ENCODE data around the gene KRTAP9-3. TPM values are rescaled to one million over a fixed set of nuclear protein-coding genes. Genes with fewer than 3 reads are reported as not detected.
"Not testable (repeated sequence)": the region's sequence is repeated elsewhere in the genome, so short reads cannot be mapped to it uniquely, and the experiment has no call there.

Gene KRTAP9-3
- total RNA-seq = not detected
- total RNA-seq (2013) = not detected

GRCh38 chr17:41232399-41233105 lies at the start of gene KRTAP9-3:
KRTAP9-3 (plus strand) TSS chr17:41232449; CDS start chr17:41232502, 53 bp downstream.
- intact Hi-C loops (cut with micrococcal nuclease); H3K4me3 ChIP-seq (ENCODE audit: low read length); H3K4me1 Mint-ChIP-seq; H3K27me3 ChIP-seq (ENCODE audit: control insufficient read depth, insufficient read depth, low read length); ATAC-seq; H3K36me3 ChIP-seq (ENCODE audit: control insufficient read depth, insufficient read depth, low read length); H3K9me3 ChIP-seq (ENCODE audit: control insufficient read depth, insufficient read depth, low read length); H3K4me3 Mint-ChIP-seq; H3K9me3 Mint-ChIP-seq; DNase-seq; H3K27ac ChIP-seq (ENCODE audit: low read length); H3K4me1 ChIP-seq (ENCODE audit: control insufficient read depth, insufficient read depth, low read length); H3K27ac Mint-ChIP-seq; H3K36me3 Mint-ChIP-seq: not testable (repeated sequence)
- WGBS (ENCODE audit: insufficient coverage) = 80% methylated on average over 1 of the region's 1 CpG
- H3K27me3 Mint-ChIP-seq (ENCODE audit: low read depth in 2 of 2) = peaks cover 22 to 34% of the 10 kb centered on the region in 2 donors

- intact Hi-C loops (cut with micrococcal nuclease) = no loop called here
- DNase-seq (no peak), ATAC-seq (no peak)
- no peaks in the 10 kb centered on the region for H3K4me1 ChIP-seq (ENCODE audit: control insufficient read depth, insufficient read depth, low read length)
- H3K36me3 ChIP-seq (ENCODE audit: control insufficient read depth, insufficient read depth, low read length) = no peaks in the 10 kb centered on the region
- no peak within 1 kb of the TSS for H3K4me3 ChIP-seq (ENCODE audit: low read length)
- Mint-ChIP-seq H3K27ac (no peak within 1 kb of the TSS), H3K36me3 (no peaks in the 10 kb centered on the region), H3K4me3 (no peak within 1 kb of the TSS), H3K4me1 (no peaks in the 10 kb centered on the region), H3K27me3 (ENCODE audit: low read depth in 2 of 2) (peaks cover 17 to 37% of the 10 kb centered on the region in 2 donors), H3K9me3 (no peaks in the 10 kb centered on the region)
- no peak within 1 kb of the TSS for H3K27ac ChIP-seq (ENCODE audit: low read length)
- no peaks in the 10 kb centered on the region for H3K27me3 ChIP-seq (ENCODE audit: control insufficient read depth, insufficient read depth, low read length)
- TF ChIP-seq CTCF (IDR thresholded peaks at IDR 0.05) = no peak
- no peaks in the 10 kb centered on the region for H3K9me3 ChIP-seq (ENCODE audit: control insufficient read depth, insufficient read depth, low read length)
- WGBS (ENCODE audit: insufficient coverage) = 91% methylated on average over 8 of the region's 9 CpGs
These were observed 47.7 kb upstream of the KRTAP9-3 start, which contains the start of gene KRTAP4-1 for GRCh38 chr17:41184480-41184961. KRTAP4-1 (minus strand) TSS chr17:41184911; CDS start chr17:41184854, 57 bp downstream.

- Histone ChIP-seq H3K9me3 (ENCODE audit: control insufficient read depth, insufficient read depth, low read length) (no peaks in the 10 kb centered on the region), H3K4me1 (ENCODE audit: control insufficient read depth, insufficient read depth, low read length) (no peaks in the 10 kb centered on the region), H3K4me3 (ENCODE audit: low read length) (no peak overlapping the region), H3K27me3 (ENCODE audit: control insufficient read depth, insufficient read depth, low read length) (no peaks in the 10 kb centered on the region), H3K27ac (ENCODE audit: low read length) (no peak overlapping the region), H3K36me3 (ENCODE audit: control insufficient read depth, insufficient read depth, low read length) (no peaks in the 10 kb centered on the region)
- DNase-seq (no peak), ATAC-seq (no peak)
- Mint-ChIP-seq H3K4me1 (no peaks in the 10 kb centered on the region), H3K27ac (no peak overlapping the region), H3K27me3 (ENCODE audit: low read depth in 2 of 2) (peaks cover 18 to 42% of the 10 kb centered on the region in 2 donors), H3K9me3 (no peaks in the 10 kb centered on the region), H3K36me3 (no peaks in the 10 kb centered on the region), H3K4me3 (no peak overlapping the region)
- intact Hi-C loops (cut with micrococcal nuclease) = no loop called here
- 56% methylated on average over 1 of the region's 1 CpG for WGBS (ENCODE audit: insufficient coverage)
- TF ChIP-seq CTCF (IDR thresholded peaks at IDR 0.05) = no peak
These were observed 47.2 kb upstream of the KRTAP9-3 start for GRCh38 chr17:41185001-41185400.

- H3K4me3 Mint-ChIP-seq = no peak overlapping the region
- 87% methylated on average over 2 of the region's 2 CpGs for WGBS (ENCODE audit: insufficient coverage)
- no peak for ATAC-seq
These were observed 45.4 kb upstream of the KRTAP9-3 start for GRCh38 chr17:41186872-41187271.

GRCh38 chr17:41189837-41190318 lies 42.4 kb upstream of the KRTAP9-3 start, which contains the start of gene KRTAP9-1:
KRTAP9-1 (plus strand) TSS chr17:41189887; CDS start chr17:41189887, 0 bp downstream.
- H3K27ac ChIP-seq (ENCODE audit: low read length); H3K4me1 ChIP-seq (ENCODE audit: control insufficient read depth, insufficient read depth, low read length); H3K9me3 Mint-ChIP-seq; H3K27me3 ChIP-seq (ENCODE audit: control insufficient read depth, insufficient read depth, low read length); H3K4me3 ChIP-seq (ENCODE audit: low read length); intact Hi-C loops (cut with micrococcal nuclease); H3K36me3 Mint-ChIP-seq; H3K4me3 Mint-ChIP-seq; H3K4me1 Mint-ChIP-seq; DNase-seq; H3K27ac Mint-ChIP-seq; H3K9me3 ChIP-seq (ENCODE audit: control insufficient read depth, insufficient read depth, low read length); H3K36me3 ChIP-seq (ENCODE audit: control insufficient read depth, insufficient read depth, low read length); ATAC-seq: not testable (repeated sequence)
- peaks cover 24 to 56% of the 10 kb centered on the region in 2 donors for H3K27me3 Mint-ChIP-seq (ENCODE audit: low read depth in 2 of 2)
- WGBS (ENCODE audit: insufficient coverage) = 70% methylated on average over 1 of the region's 1 CpG

More at GRCh38 chr17:41186872-41187271, 45.4 kb upstream of the KRTAP9-3 start:
- no peaks in the 10 kb centered on the region for H3K36me3 ChIP-seq (ENCODE audit: control insufficient read depth, insufficient read depth, low read length)
- intact Hi-C loops (cut with micrococcal nuclease) = no loop called here
- DNase-seq = no peak
- H3K9me3 Mint-ChIP-seq = no peaks in the 10 kb centered on the region
- no peak overlapping the region for H3K27ac ChIP-seq (ENCODE audit: low read length)
- no peak for TF ChIP-seq CTCF (IDR thresholded peaks at IDR 0.05)
- no peaks in the 10 kb centered on the region for H3K4me1 Mint-ChIP-seq
- no peaks in the 10 kb centered on the region for H3K4me1 ChIP-seq (ENCODE audit: control insufficient read depth, insufficient read depth, low read length)
- H3K27me3 ChIP-seq (ENCODE audit: control insufficient read depth, insufficient read depth, low read length) = no peaks in the 10 kb centered on the region
- H3K9me3 ChIP-seq (ENCODE audit: control insufficient read depth, insufficient read depth, low read length) = no peaks in the 10 kb centered on the region
- H3K27me3 Mint-ChIP-seq (ENCODE audit: low read depth in 2 of 2) = peaks cover 26 to 53% of the 10 kb centered on the region in 2 donors
- H3K36me3 Mint-ChIP-seq = no peaks in the 10 kb centered on the region
- no peak overlapping the region for H3K4me3 ChIP-seq (ENCODE audit: low read length)
- no peak overlapping the region for H3K27ac Mint-ChIP-seq

Measured in natural killer cell (primary cell).